ENCODE results near the gene TUBGCP2. TPM values are rescaled to one million over a fixed set of nuclear protein-coding genes. Genes with fewer than 3 reads are reported as not detected.
"Not testable (repeated sequence)": the region's sequence is repeated elsewhere in the genome, so short reads cannot be mapped to it uniquely, and the experiment has no call there.

The TUBGCP2 gene
- total RNA-seq, 2 donors from 2014 or later = 47.8 to 55.8 TPM

GRCh38 chr10:133320852-133321422 lies 12.3 kb upstream of the TUBGCP2 start:
- H3K27me3 Mint-ChIP-seq; H3K9me3 Mint-ChIP-seq; H3K27ac Mint-ChIP-seq; ATAC-seq (replicated peaks); H3K4me1 Mint-ChIP-seq; H3K4me3 Mint-ChIP-seq; H3K36me3 Mint-ChIP-seq (ENCODE audit: low read depth): not testable (repeated sequence)

GRCh38 chr10:133318494-133319127 lies 9.9 kb upstream of the TUBGCP2 start:
- ATAC-seq (replicated peaks) = peak; percentile 98
- H3K9me3 Mint-ChIP-seq = no peaks in the 10 kb centered on the region
- H3K4me1 Mint-ChIP-seq = peaks cover 5% of the 10 kb centered on the region
- H3K4me3 Mint-ChIP-seq = peak overlapping the region; percentile 20
- peaks cover 8% of the 10 kb centered on the region for H3K27me3 Mint-ChIP-seq
- H3K36me3 Mint-ChIP-seq (ENCODE audit: low read depth) = no peaks in the 10 kb centered on the region
- no peak overlapping the region for H3K27ac Mint-ChIP-seq

- H3K27me3 Mint-ChIP-seq = peaks cover 8% of the 10 kb centered on the region
- H3K9me3 Mint-ChIP-seq = no peaks in the 10 kb centered on the region
- peaks cover 5% of the 10 kb centered on the region for H3K4me1 Mint-ChIP-seq
- peaks cover 13% of the 10 kb centered on the region for H3K36me3 Mint-ChIP-seq (ENCODE audit: low read depth)
- no peak overlapping the region for H3K4me3 Mint-ChIP-seq
- H3K27ac Mint-ChIP-seq = no peak overlapping the region
- no peak for ATAC-seq (replicated peaks)
Measured at GRCh38 chr10:133316732-133317131, 8.1 kb upstream of the TUBGCP2 start.

DNA sequence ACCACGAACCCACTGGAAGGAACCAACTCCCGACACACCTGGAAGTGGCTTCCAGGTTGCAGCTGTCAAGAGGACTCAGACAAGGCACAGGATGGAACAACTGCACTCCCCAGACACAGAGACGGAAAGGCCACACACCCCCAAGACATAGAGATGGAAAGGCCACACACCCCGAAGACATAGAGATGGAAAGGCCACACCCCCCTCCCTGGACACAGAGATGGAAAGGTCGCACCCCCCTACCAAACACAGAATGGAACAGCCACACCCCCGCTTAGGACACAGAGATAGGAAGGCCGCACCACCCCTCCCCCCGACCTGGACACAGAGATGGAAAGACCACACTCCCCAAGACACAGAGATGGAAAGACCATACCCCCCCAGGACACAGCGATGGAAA lies 7.6 kb upstream of the TUBGCP2 start:
- Mint-ChIP-seq H3K4me1 (peaks cover 5% of the 10 kb centered on the region), H3K4me3 (no peak overlapping the region), H3K27me3 (peaks cover 8% of the 10 kb centered on the region), H3K36me3 (ENCODE audit: low read depth) (peaks cover 18% of the 10 kb centered on the region), H3K27ac (no peak overlapping the region), H3K9me3 (no peaks in the 10 kb centered on the region)
- no peak for ATAC-seq (replicated peaks)

DNA sequence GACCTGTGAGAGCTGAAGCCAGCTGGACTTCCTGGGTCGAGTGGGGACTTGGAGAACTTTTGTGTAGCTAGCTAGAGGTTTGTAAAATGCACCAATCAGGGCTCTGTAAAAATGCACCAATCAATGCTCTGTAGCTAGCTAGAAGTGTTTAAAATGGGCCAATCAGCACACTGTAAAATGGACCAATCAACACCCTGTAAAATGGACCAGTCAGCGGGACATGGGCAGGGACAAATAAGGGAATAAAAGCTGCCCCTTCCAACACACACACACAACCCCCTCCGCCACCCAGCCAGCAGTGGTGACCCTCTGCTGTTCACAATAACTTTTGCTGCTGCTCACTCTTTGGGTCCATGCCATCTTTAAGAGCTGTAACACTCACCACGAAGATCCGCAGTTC lies 7.2 kb upstream of the TUBGCP2 start:
- no peak overlapping the region for H3K27ac Mint-ChIP-seq
- no peak for ATAC-seq (replicated peaks)

DNA sequence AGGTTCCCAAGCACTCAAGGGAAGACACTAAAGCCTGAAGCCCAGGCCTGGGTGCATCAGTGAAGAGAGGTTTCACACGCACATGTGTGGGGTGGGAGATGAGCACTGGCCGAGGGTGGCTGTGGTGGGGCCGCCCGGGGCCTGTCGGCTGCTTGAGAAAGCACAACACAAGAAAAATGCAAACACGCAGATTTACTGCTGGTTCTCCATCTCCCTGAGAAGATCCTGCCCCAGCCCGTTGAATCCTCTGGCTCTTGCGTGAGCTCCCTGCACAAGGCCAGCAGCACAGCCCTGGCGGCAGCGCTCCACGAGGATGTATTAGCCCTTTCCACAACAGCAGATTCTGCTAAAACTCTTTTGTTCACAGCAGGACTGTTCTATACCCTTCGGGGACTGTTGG lies 6.2 kb upstream of the TUBGCP2 start:
- Mint-ChIP-seq H3K36me3 (ENCODE audit: low read depth) (peaks cover 31% of the 10 kb centered on the region), H3K4me1 (peaks cover 5% of the 10 kb centered on the region), H3K9me3 (no peaks in the 10 kb centered on the region), H3K27ac (no peak overlapping the region), H3K4me3 (no peak overlapping the region), H3K27me3 (peaks cover 3% of the 10 kb centered on the region)
- no peak for ATAC-seq (replicated peaks)

More for the DNA sequence above, 7.2 kb upstream of the TUBGCP2 start:
- H3K27me3 Mint-ChIP-seq = peaks cover 8% of the 10 kb centered on the region
- H3K4me1 Mint-ChIP-seq = peaks cover 5% of the 10 kb centered on the region
- H3K36me3 Mint-ChIP-seq (ENCODE audit: low read depth) = peaks cover 22% of the 10 kb centered on the region
- no peaks in the 10 kb centered on the region for H3K9me3 Mint-ChIP-seq
- no peak overlapping the region for H3K4me3 Mint-ChIP-seq

DNA sequence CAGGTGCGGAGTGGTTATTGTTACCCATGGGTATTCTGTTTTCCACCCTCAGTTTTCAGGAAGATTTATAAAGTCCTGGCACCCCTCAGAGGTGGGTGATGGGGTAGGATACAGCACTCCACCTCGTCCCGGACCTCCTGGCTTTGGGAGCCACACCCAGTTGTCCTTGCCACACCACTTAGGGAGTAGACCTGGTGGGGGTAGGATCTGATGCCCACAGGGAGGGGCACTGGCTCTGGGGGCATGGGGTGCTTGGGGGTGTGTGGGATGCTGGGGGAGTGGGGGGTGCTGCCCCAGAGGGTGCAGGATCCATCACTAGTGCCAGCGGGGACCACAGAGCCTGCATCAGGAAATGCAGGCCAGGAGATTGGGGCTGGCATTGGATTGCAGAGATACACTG lies 4.5 kb upstream of the TUBGCP2 start:
- peaks cover under 1% of the 10 kb centered on the region for H3K4me1 Mint-ChIP-seq
- no peaks in the 10 kb centered on the region for H3K27me3 Mint-ChIP-seq
- H3K9me3 Mint-ChIP-seq = no peaks in the 10 kb centered on the region
- no peak for ATAC-seq (replicated peaks)
- no peak overlapping the region for H3K27ac Mint-ChIP-seq
- no peak overlapping the region for H3K4me3 Mint-ChIP-seq
- peaks cover 37% of the 10 kb centered on the region for H3K36me3 Mint-ChIP-seq (ENCODE audit: low read depth)

DNA sequence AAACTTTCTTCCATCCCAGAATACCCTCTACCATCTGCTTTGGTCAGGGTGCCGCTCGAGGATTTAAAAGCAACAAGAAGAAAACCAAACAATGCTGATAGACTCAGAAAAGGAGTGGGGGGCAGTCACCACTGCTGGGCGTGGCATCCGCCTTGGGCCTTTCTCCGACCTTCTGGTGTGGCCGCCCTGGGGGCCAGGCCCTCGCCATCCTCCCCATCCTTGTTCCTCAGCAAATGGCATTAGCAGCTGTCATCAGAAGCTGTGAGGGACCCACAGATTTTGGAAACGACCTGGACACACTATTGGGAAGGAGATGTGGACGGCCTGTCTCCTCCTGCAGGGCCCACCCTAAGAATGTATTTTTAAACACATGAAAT lies 4.1 kb upstream of the TUBGCP2 start:
- H3K36me3 Mint-ChIP-seq (ENCODE audit: low read depth) = peaks cover 42% of the 10 kb centered on the region
- no peak for ATAC-seq (replicated peaks)
- peaks cover 5% of the 10 kb centered on the region for H3K4me1 Mint-ChIP-seq
- H3K27me3 Mint-ChIP-seq = no peaks in the 10 kb centered on the region
- no peak overlapping the region for H3K27ac Mint-ChIP-seq
- no peak overlapping the region for H3K4me3 Mint-ChIP-seq
- no peaks in the 10 kb centered on the region for H3K9me3 Mint-ChIP-seq

DNA sequence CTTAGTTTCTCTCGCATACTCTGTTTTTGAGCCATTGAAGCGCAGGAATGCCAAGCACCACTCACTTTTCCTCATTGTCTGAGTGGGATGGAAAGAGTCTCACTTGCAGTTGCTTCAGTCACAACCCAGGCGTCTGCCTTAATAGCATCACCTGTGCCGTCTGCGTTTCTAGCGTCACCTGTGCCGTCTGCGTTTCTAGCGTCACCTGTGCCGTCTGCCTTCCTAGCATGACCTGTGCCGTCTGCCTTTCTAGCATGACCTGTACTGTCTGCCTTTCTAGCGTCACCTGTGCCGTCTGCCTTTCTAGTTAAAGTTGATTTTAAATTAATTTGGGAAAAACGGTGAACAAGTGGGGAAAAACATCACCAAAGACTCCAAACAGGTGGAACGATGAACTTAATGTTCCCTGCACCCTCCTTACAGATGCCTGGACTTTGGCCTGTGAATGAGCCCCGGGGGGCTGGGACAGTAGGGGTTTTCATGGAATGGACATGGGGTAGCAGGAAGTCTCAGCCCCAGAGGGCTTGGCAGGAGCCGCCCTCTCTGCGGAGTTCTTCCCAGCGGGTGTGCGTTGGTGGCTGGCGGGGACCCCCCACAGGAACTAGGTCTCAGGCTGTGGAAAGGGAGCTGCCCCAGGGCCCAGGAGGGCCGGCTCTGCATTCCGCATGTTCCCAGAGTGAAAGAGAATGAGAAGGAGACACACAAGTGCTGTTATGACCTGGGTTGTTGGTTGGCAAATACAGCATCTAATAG lies 3.5 kb upstream of the TUBGCP2 start:
- Mint-ChIP-seq H3K4me3 (no peak overlapping the region), H3K4me1 (peaks cover 11% of the 10 kb centered on the region), H3K27ac (no peak overlapping the region), H3K9me3 (no peaks in the 10 kb centered on the region), H3K27me3 (no peaks in the 10 kb centered on the region), H3K36me3 (ENCODE audit: low read depth) (peaks cover 44% of the 10 kb centered on the region)
- no peak for ATAC-seq (replicated peaks)

- Mint-ChIP-seq H3K9me3 (no peaks in the 10 kb centered on the region), H3K27ac (no peak overlapping the region), H3K4me1 (peaks cover 15% of the 10 kb centered on the region), H3K36me3 (ENCODE audit: low read depth) (peaks cover 44% of the 10 kb centered on the region), H3K4me3 (no peak overlapping the region), H3K27me3 (no peaks in the 10 kb centered on the region)
- ATAC-seq (replicated peaks) = no peak
Measured at GRCh38 chr10:133311570-133311969, 2.9 kb upstream of the TUBGCP2 start.

GRCh38 chr10:133310789-133311188 lies 2.1 kb upstream of the TUBGCP2 start:
- Mint-ChIP-seq H3K27ac (no peak overlapping the region), H3K4me1 (peaks cover 15% of the 10 kb centered on the region), H3K9me3 (no peaks in the 10 kb centered on the region), H3K27me3 (no peaks in the 10 kb centered on the region), H3K4me3 (no peak overlapping the region), H3K36me3 (ENCODE audit: low read depth) (peaks cover 44% of the 10 kb centered on the region)
- no peak for ATAC-seq (replicated peaks)

DNA sequence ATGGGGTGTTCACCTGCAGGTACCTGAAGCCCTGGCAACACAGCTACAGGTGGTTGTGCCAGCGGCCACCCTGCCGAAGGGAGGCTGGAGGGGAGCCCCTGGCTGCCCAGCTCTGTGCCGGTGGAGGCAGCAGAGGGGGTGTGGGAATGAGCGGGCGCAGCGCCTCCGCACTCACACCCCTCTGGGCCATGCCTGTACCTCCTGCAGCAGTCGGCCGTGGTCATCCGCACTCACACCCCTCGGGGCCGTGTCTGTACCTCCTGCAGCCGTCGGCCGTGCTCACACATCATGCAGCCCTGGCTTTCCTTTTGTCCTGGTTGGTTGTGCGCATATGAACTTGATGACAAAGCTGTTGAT lies 1.7 kb upstream of the TUBGCP2 start:
- Mint-ChIP-seq H3K4me1 (peaks cover 18% of the 10 kb centered on the region), H3K36me3 (ENCODE audit: low read depth) (peaks cover 47% of the 10 kb centered on the region), H3K27me3 (no peaks in the 10 kb centered on the region), H3K9me3 (no peaks in the 10 kb centered on the region), H3K27ac (no peak overlapping the region), H3K4me3 (no peak overlapping the region)
- ATAC-seq (replicated peaks) = no peak

DNA sequence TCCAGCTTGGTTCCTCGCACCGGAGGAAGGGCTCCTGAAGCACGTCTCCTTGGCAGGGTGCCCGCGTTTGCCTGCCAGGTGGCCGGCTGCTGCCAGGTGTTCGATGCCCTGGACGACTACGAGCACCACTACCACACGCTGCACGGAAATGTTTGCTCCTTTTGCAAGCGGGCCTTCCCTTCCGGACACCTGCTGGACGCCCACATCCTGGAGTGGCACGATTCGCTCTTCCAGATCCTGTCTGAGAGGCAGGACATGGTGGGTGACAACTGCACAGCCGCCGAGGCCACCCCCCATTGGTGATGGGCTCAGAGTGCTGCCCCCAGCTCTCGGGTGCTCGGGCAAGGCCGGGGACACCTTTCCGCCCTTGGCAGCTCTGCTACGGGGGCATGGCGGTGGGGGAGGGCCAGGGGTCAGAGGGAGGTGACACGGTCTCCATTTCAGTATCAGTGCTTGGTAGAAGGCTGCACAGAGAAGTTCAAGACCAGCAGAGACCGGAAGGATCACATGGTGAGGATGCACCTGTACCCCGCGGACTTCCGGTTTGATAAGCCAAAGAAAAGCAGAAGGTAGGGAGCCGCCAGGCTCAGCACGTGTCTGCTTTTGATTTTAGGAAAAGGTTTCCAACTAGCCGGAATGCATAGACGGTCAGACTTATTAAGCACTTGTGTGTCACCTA lies 1.2 kb upstream of the TUBGCP2 start:
- ATAC-seq (replicated peaks) = no peak
- no peak overlapping the region for H3K27ac Mint-ChIP-seq
- peak overlapping the region; percentile 94 for H3K4me3 Mint-ChIP-seq
- no peaks in the 10 kb centered on the region for H3K27me3 Mint-ChIP-seq
- peaks cover 21% of the 10 kb centered on the region for H3K4me1 Mint-ChIP-seq
- H3K36me3 Mint-ChIP-seq (ENCODE audit: low read depth) = peaks cover 49% of the 10 kb centered on the region
- H3K9me3 Mint-ChIP-seq = no peaks in the 10 kb centered on the region

DNA sequence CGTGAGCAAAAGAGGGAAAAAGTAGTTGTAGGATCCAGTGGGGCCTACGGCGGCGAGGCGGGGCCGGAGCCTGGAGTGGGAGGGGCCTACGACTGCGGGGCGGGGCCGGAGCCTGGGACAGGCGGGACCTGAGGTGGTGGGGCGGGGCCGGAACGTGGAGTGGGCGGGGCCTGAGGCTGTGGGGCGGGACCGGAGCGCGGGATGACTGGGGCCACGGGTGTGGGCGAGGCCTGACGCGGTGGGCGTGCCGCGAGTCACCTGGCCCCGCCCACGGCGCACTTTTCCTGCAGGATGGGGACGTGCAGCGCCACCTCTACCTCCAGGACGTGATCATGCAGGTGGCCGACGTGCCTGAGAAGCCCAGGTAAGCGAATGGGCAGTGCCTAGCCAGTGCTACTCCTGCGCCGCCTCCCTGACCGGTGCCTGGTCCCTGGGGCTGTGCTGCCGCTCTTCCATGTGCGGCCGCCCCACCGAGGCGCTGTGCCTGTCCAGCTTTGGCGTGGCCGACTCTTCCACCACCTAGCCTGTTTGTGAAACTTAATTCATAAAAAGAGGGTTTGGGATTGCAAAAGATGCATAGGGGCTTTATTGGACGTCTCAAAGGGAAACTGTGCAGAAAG lies 538 bp upstream of the TUBGCP2 start:
- Mint-ChIP-seq H3K9me3 (no peaks in the 10 kb centered on the region), H3K4me1 (peaks cover 21% of the 10 kb centered on the region), H3K27ac (no peak overlapping the region), H3K4me3 (peak overlapping the region; percentile 94), H3K27me3 (no peaks in the 10 kb centered on the region), H3K36me3 (ENCODE audit: low read depth) (peaks cover 49% of the 10 kb centered on the region)
- peak; percentile 85 for ATAC-seq (replicated peaks)
